ENCODE data around the gene RPL28.

GRCh38 chr19:55373993-55374757 lies 11.6 kb upstream of the RPL28 start:
- TF ChIP-seq CTCF (IDR thresholded peaks at IDR 0.05) (no peak), POLR2A (IDR thresholded peaks at IDR 0.05) (no peak), POLR2AphosphoS5 (IDR thresholded peaks at IDR 0.05; ENCODE audit: insufficient read depth in 1 of 2, low read depth in 1 of 2) (no peak)

Data from vagina (tissue), 2 donors.